Spleen (tissue), 7 donors: ENCODE data around the gene MIGA1.

Experiments
- POLR2A ChIP-seq, 3 donors: fragments of 450-650 bp; IDR thresholded peaks; one replicate each; pipeline ENCODE4 v1.5.1; 2017; ENCODE audit warnings: antibody characterized with exemption in 3 of 3, mild to moderate bottlenecking in 1 of 3
- TF ChIP-seq, protein P1 (sequence below), 11 experiments: fragments of 200-600 bp in 7 of 11; fragments of 450-650 bp in 4 of 11; sonication (generic) in 4 of 11; IDR thresholded peaks in 8 of 11; conservative IDR thresholded peaks in 3 of 11; 1 replicate in 7 of 11; 2 replicates in 4 of 11; pipeline versions ENCODE4 v1.4.0 to v1.8.0; 2016 to 2021; ENCODE audit warnings: antibody characterized with exemption in 11 of 11, inconsistent platforms in 4 of 11, mild to moderate bottlenecking in 1 of 11
- donor health status: DM: no; HTN: no; CAD: no; lungs with moderate emphysema.
- donor health status: DM: no; HTN: no; CAD: no.
- donor health status: DM: no; HTN: no; CAD: no.

DNA sequence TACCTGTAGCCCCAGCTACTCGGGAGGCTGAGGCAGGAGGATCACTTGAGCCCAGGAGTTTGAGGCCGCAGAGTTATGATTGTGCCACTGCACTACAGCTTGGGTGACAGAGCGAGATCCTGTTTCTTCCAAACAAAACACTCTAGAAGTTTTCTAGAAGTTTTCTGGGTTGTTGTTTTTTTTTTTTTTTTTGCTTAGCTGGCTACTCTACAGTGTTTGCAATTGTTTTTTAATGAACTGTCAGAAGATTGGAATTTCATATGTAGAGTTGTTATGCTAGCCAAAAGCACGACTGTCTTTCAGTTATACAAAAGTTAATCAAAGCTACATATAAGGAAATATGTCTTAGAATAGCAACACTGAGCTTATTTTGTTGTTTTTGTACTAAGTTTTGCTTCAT lies 78.1 kb downstream of the MIGA1 start:
- TF ChIP-seq POLR2A (IDR thresholded peaks at IDR 0.05): no peak
- TF ChIP-seq, protein P1, sequence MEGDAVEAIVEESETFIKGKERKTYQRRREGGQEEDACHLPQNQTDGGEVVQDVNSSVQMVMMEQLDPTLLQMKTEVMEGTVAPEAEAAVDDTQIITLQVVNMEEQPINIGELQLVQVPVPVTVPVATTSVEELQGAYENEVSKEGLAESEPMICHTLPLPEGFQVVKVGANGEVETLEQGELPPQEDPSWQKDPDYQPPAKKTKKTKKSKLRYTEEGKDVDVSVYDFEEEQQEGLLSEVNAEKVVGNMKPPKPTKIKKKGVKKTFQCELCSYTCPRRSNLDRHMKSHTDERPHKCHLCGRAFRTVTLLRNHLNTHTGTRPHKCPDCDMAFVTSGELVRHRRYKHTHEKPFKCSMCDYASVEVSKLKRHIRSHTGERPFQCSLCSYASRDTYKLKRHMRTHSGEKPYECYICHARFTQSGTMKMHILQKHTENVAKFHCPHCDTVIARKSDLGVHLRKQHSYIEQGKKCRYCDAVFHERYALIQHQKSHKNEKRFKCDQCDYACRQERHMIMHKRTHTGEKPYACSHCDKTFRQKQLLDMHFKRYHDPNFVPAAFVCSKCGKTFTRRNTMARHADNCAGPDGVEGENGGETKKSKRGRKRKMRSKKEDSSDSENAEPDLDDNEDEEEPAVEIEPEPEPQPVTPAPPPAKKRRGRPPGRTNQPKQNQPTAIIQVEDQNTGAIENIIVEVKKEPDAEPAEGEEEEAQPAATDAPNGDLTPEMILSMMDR (IDR thresholded peaks at IDR 0.05 in 8 of 11, conservative IDR thresholded peaks at IDR 0.05 in 3 of 11): no peak
